Astrocyte (in vitro differentiated cells and primary cell): ENCODE measurements around the gene OMG.

Experiments
- CTCF ChIP-seq: IDR thresholded peaks from 2 replicates; pipeline ENCODE4 v1.5.1; 2011; ENCODE audit warnings: low read depth, mild to moderate bottlenecking, inconsistent platforms, low read length, moderate library complexity; ENCODE audit not compliant: insufficient read depth
- EZH2 ChIP-seq: IDR thresholded peaks from 2 replicates; pipeline ENCODE4 v1.6.1; 2012; ENCODE audit warnings: mild to moderate bottlenecking, low read length, inconsistent platforms; ENCODE audit not compliant: insufficient read depth

- TF ChIP-seq CTCF (no peak), EZH2 (no peak)
These were observed 14.5 kb upstream of the OMG start for GRCh38 chr17:31311526-31311925.
